Thyroid gland (tissue), 4 donors: ENCODE results near the gene SLC35F6.

Experiments used
- CTCF ChIP-seq, 6 experiments: fragments of 200-600 bp in 3 of 6; fragments of 450-650 bp in 3 of 6; sonication (generic) in 3 of 6; IDR thresholded peaks; one replicate each; pipeline ENCODE4 v1.5.1; 2016 to 2019; ENCODE audit warnings: antibody characterized with exemption in 6 of 6, mild to moderate bottlenecking in 2 of 6, inconsistent platforms in 1 of 6, moderate library complexity in 1 of 6
- POLR2A ChIP-seq, 2 donors: fragments of 450-650 bp; IDR thresholded peaks; one replicate each; pipeline ENCODE4 v1.6.1; 2017; ENCODE audit warnings: antibody characterized with exemption in 2 of 2, mild to moderate bottlenecking in 2 of 2, moderate library complexity in 1 of 2

- TF ChIP-seq CTCF (IDR thresholded peaks at IDR 0.05) (no peak), POLR2A (IDR thresholded peaks at IDR 0.05) (no peak)
Observed at GRCh38 chr2:26801796-26802195, 37.7 kb downstream of the SLC35F6 start.
